AG04449 (cell line): ENCODE data around the gene PRSS50.

Experiments
- CTCF ChIA-PET: fragments of 350-600 bp; formaldehyde crosslinking; extraction: SDS; loops from one replicate; lab custom pipeline; 2021; ENCODE audit warnings: antibody characterized with exemption; lab: Yijun Ruan, JAX
- POLR2A ChIA-PET: fragments of 400-600, 350-600 bp; formaldehyde crosslinking; extraction: SDS; loops from one replicate; lab custom pipeline; 2020; ENCODE audit warnings: antibody characterized with exemption, inconsistent platforms; lab: Yijun Ruan, JAX
- DNase-seq: peaks from one replicate; pipeline ENCODE4 v3.0.0-alpha.2; 2010; ENCODE audit warnings: low read depth, low spot score
- H3K4me3 ChIP-seq: 2 replicates; pipeline ENCODE4 v1.5.1; 2011; ENCODE audit warnings: low read depth, mild to moderate bottlenecking, control low read depth, low read length
- TF ChIP-seq, protein P1 (sequence below): IDR thresholded peaks from one replicate; pipeline ENCODE4 v1.5.1; 2011; ENCODE audit warnings: mild to moderate bottlenecking, moderate library complexity, low read length, control low read depth, inconsistent platforms; ENCODE audit not compliant: insufficient read depth; ENCODE audit errors: missing control alignments

PRSS50 gene

DNA sequence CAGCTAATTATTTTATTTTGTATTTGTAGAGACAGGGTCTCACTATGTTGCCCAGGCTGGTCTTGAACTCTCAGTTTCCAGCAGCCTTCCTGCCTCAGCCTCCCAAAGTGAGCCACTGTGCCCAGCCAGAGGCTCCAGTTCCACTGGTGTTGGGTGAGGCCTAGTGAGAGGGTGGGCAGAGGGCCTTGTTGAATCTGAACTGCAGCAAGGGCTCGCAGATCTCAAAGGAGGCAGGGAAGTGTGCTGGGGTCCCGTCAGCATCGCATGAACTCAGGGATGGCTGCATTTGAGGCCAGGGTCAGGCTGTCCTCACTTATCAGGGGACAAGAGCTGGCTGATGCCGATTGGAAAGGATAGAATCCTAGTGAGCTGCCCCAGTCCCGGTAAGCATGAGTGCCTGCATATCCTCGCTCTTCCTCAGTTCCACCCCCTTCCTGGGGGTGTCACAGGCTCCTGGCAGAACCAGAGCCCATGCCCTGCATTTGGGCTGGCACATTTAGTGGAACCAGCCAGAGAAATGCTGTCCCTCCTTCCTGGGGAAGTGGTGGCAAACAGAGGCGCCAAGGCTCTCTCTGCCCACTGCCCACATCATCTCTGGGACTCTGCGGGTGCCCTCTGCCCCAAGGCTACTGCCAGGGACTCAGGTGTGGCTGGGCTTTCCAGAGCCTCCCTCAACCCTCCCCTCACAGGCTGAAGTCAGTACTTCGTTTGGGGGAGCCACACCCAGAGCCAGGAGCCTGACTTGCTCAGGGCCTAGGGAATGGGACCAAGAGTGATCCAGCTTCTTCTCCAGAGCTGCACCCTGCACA, 48.3 kb downstream of the PRSS50 start:
- no peak overlapping the region for H3K4me3 ChIP-seq
- POLR2A ChIA-PET = no interaction called here
- TF ChIP-seq, protein P1, sequence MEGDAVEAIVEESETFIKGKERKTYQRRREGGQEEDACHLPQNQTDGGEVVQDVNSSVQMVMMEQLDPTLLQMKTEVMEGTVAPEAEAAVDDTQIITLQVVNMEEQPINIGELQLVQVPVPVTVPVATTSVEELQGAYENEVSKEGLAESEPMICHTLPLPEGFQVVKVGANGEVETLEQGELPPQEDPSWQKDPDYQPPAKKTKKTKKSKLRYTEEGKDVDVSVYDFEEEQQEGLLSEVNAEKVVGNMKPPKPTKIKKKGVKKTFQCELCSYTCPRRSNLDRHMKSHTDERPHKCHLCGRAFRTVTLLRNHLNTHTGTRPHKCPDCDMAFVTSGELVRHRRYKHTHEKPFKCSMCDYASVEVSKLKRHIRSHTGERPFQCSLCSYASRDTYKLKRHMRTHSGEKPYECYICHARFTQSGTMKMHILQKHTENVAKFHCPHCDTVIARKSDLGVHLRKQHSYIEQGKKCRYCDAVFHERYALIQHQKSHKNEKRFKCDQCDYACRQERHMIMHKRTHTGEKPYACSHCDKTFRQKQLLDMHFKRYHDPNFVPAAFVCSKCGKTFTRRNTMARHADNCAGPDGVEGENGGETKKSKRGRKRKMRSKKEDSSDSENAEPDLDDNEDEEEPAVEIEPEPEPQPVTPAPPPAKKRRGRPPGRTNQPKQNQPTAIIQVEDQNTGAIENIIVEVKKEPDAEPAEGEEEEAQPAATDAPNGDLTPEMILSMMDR = no peak
- CTCF ChIA-PET = interaction anchor here (1.1 kb wide), 1 partner anchor 181 kb away, joined by 3 read pairs; no protein-coding TSS in a partner anchor
- DNase-seq = no peak

DNA sequence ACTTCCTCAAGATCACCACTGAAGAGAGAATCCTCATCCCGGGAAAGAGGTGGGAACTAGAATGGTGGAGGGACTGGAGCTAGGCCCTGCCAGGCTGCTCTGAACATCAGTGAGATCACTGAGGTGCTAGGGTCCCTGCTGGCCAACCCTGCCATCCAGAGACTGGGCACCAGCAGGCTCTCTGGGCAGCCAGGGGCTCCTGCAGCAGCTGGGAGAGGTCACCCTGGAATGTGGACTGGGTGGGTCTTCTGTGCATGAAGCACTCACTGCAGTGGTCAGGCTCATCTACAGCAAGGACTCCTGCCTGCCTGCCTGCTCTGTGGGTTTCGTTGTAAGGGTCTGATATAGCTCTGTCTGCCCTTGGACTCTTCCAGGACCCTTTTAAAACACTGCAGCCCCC, 49.1 kb downstream of the PRSS50 start:
- CTCF ChIA-PET = interaction anchor here (1.1 kb wide), 1 partner anchor 180 kb away, joined by 3 read pairs; no protein-coding TSS in a partner anchor
- H3K4me3 ChIP-seq = no peak overlapping the region
- TF ChIP-seq, protein P1 = no peak
- DNase-seq = no peak
- POLR2A ChIA-PET = no interaction called here

DNA sequence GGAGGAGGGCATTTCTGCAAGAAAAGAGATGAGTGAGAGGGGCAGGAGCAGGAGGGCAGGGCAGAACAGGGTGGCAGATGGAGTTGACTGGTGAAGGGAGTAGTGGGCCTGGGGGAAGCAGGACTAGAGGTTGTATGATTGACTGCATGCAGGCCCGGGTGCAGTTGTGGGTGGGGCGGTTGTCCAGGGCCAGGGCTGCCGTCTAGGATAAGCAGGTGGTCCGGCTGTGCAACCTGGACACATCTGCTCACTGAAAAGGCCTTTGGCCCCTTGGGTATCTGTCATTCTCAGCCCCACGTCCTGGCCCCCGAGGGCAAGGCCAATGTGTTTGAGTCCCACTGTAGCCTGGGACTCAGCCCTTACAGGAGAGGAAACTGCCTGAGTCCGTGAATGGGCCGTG, 49.6 kb downstream of the PRSS50 start:
- ChIA-PET POLR2A (no interaction called here), CTCF (interaction anchor here (1.1 kb wide), 1 partner anchor 180 kb away, joined by 3 read pairs; no protein-coding TSS in a partner anchor)
- H3K4me3 ChIP-seq = no peak overlapping the region
- no peak for DNase-seq
- TF ChIP-seq, protein P1 = no peak

DNA sequence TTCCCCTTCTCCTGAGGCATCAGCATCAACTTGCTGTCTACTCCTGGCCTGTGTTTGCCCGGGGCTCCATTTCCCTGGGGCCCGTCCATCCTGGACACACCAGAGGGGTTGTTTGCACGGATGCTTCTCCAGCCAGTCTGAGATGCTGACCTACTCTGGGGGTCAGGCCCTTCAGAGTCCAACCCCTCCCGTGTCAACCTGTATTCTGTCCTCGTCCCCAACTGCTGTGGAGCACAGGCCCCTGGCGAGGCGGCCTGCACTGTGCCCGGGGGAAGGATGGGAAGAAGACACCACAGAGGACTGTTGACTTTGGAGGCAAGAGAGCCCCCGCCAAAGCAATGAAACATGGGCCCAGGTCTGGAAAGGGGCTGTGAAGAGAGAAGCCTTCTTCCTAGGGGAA, 50.0 kb downstream of the PRSS50 start:
- ChIA-PET POLR2A (no interaction called here), CTCF (interaction anchor here (2.5 kb wide), 1 partner anchor 179 kb away, joined by 8 read pairs; no protein-coding TSS in a partner anchor)
- TF ChIP-seq, protein P1 = no peak
- DNase-seq = no peak
- H3K4me3 ChIP-seq = no peak overlapping the region

DNA sequence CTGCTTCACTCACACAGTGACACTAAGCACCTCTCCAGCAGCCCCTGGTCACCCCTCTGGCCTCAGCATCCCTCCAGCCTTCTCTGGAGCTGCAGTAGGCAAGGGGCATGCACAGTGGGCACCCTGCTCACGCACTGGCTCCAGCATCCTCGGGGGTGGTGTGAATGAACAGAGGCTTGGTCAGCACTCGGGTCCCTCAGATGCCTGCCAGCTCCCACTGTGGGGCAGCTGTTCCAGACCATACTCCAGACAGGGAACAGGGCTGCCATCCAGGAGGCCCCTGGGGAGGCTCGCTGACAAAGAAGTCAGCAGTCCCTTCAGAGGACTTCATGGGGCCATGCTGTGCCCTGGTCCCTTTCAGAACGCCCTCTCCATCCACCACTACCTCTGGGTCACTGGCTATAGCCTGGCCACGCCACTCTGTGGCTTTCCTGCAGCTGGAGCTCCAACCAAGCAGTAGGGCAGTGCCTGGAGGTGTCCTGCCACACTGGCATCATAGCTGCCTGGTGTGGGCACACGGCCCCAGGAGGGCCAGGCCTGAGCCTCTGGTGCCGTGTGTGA, 50.5 kb downstream of the PRSS50 start:
- no peak for DNase-seq
- no peak overlapping the region for H3K4me3 ChIP-seq
- POLR2A ChIA-PET = no interaction called here
- CTCF ChIA-PET = interaction anchor here (0.8 to 2.5 kb wide), 2 partner anchors 178 to 180 kb away, joined by 3 to 8 read pairs; no protein-coding TSS in a partner anchor
- TF ChIP-seq, protein P1 = no peak

DNA sequence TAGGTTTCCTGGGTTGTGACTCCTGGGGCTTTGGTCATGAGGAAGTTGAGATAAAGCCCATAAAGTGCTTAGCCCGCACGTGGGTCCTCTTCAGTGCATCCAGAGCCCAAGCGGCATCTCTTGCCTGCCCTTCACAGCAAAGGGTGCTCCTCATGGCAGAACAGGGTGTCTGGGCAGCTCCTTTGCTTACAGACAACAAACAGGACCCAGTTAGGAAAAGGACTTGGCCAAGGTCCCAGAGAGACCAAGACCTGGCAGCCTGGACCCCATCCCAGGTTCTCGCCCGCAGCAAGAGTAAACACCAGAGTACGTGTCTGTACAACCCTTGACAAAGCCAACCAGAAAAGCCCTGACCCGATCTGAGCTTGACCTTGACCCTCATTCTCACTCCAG, 51.2 kb downstream of the PRSS50 start:
- ChIA-PET POLR2A (no interaction called here), CTCF (interaction anchor here (0.8 to 2.5 kb wide), 2 partner anchors 178 to 179 kb away, joined by 3 to 8 read pairs; no protein-coding TSS in a partner anchor)
- TF ChIP-seq, protein P1 = no peak
- DNase-seq = no peak
- H3K4me3 ChIP-seq = no peak overlapping the region
